Mucosa of gallbladder (tissue), 1 donor: ENCODE measurements around the gene APRT. TPM values are rescaled to one million over a fixed set of nuclear protein-coding genes. Genes with fewer than 3 reads are reported as not detected.

Experiments
- DNase-seq: peaks from one replicate; pipeline ENCODE4 v3.0.0-alpha.2; 2020; ENCODE audit warnings: low spot score
- total RNA-seq: library from RNA; stranded (reverse); gene quantifications from one replicate; pipeline ENCODE4 v1.2.1, GENCODE V29; 2021
- donor health status: DM: no; HTN: no; CAD: no.

Gene APRT
- total RNA-seq, 1 donor from 2014 or later, result 104 TPM

DNA sequence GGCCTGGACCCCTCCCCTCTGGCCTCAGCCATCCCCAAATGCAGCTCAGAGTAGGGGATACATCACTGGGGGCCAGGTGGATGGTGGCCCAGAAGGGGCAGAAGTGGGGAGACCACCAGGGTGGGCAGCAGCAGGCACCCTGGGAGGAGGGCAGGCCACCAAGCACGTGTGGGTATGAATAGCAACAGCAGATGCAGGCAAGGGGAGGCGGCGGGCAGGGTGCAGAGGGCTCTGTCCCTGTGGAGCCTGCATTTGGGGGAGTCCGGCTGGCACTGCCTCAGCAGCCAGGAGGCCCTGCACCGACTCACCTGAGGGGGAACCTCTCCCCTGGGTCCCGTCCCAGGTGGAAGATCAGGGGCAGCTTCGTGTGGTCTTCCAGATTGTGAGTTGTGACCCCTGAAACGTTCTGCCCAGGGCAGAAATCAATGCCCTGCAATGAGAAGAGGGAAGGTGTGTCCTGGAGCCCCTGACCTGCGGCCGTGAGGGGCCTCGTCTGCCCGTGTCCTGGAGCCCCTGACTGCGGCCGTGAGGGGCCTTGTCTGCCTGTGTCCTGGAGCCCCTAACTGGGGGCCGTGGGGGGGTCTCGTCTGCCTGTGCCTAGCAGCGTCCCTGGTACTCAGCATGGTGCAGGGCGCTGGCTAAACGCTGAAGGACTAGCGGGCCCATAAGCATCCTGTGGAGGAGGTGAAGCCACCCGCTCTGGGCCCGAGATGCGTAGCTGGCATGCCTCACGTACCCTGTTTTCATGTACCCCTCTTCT is 10.7 kb upstream of the APRT start:
- DNase-seq, result no peak

- no peak for DNase-seq
Observed at GRCh38 chr16:88821168-88821850, 9.6 kb upstream of the APRT start.

- DNase-seq, result no peak
Observed at GRCh38 chr16:88820385-88821025, 8.8 kb upstream of the APRT start.

DNA sequence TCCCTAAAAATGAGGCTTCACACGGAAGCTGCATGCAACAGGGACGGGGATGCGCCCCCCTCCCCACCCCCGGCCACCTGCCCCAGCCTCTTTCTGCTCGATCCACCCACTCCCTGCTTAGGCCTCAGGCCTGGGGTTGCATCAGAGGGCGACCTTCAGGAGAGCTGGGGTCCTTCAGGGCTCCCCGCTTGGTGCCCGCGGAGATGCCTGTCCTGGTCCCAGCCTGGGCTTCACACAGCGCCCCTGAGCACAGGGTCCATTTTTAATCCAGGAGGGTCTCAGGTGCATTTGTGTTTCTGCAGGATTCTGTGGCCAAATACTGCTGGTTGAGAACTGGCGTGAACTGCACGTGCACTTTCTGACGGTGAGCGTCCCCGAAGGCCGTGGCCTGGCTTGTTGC is 7.4 kb upstream of the APRT start:
- no peak for DNase-seq

DNA sequence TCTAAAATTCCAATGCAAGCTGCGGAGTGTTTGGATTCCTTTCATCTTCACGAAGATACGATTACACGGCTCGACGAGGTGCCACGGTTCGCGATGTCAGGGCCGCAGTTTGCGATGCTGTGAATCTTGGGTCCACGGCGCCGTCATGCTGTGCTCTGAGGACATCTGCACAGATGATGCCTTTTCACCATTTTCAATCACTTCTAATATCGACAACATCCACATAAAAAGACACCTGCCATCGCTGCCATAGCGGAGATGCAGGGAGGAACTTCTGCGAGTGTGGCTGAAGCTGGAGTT is 6.8 kb upstream of the APRT start:
- no peak for DNase-seq

GRCh38 chr16:88817785-88818574 is 6.3 kb upstream of the APRT start:
- DNase-seq, result no peak

DNA sequence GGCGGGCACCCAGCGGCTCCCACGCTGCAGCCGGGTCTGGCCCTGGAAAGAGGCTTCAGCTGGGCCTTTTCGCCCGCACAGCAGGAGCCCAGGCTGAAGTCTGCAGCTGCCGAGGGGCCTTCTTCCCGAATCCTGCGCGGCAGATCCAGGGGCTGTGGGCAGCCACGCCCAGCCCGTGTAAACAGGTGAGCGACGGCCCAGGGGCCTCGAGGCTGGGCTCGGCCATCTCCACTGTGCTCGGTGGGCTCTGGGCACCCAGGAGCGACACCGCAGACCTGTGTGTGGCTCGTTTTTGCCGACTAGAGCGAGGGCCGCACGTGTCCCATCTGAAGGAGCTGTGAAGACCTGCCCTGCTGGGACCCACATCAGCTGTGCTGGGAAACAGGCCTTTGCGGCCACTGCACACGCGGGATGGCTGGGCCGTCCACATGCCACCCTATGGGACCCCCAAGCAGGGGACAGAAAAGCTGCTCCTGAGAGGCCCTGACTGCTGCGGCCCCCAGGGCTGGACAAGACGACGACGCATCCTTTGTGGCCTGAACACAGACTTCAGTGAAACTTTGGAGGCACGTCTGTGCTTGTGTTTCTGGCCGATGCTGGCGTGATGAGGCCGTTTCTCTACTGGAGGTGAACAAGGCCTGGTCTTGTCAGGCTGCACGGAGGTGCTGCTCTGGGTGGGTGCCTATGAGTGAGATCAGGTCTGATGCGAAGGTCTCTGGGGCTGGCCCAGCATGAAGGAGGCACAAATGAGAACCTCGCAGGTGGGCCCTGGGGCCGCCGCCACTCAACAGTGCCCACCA is 5.2 kb upstream of the APRT start:
- no peak for DNase-seq

DNA sequence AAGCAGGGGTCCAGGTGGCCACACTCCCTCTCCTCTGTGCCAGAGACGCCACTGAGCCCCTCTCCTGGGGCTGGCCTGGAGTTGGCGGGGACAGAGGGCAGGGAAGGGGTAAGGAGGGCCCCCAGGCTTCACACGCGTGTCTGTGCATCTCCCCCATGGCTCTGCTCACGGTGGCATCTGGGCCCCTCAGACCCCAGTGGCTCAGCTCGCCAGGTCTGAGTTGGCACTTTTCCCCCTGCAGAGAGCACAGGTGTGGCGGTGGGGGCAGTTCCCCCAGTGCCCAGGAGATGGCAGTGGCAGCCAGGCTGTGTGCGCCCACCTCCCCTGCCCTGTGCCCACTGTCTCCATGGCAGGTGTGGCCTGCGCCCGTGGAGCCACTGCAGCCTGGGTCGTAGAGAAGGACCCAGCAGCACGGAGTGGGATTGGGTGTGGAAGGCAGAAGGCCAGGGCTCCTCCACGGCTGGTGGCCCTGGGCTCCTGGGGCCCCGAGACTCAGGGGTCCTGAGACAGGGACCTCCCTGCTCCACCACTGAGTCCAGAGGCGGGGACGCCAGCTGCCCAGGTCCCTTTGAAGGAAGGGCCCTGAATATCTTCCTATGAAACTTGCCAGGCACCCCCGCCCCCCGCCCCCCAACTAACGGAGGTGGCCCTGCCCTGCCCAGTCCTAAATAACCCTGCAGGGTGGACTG is 4.3 kb upstream of the APRT start:
- DNase-seq, result no peak

- no peak for DNase-seq
Observed at GRCh38 chr16:88815227-88815626, 3.5 kb upstream of the APRT start.

DNA sequence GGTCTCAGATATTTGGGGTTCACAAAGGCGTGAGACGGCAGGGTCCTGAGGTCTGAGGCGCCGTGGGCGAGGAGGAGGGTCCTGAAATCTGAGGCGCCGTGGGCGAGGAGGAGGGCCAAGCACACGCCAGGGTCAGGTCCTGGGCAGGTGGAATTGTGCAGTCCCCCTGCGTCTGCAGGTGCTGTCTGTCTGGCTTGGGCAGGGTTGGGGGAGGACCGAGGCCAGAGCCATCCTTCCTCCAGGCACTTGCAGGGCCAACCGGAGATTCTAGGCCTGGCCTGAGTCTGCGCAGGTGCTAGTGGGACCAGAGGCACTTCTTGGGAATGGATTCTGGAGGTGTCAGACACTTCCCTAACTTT is 2.4 kb upstream of the APRT start:
- DNase-seq, result no peak

GRCh38 chr16:88813269-88814143 is 1.8 kb upstream of the APRT start:
- DNase-seq, result no peak

GRCh38 chr16:88812513-88813268 is 963 bp upstream of the APRT start:
- DNase-seq, result no peak

DNA sequence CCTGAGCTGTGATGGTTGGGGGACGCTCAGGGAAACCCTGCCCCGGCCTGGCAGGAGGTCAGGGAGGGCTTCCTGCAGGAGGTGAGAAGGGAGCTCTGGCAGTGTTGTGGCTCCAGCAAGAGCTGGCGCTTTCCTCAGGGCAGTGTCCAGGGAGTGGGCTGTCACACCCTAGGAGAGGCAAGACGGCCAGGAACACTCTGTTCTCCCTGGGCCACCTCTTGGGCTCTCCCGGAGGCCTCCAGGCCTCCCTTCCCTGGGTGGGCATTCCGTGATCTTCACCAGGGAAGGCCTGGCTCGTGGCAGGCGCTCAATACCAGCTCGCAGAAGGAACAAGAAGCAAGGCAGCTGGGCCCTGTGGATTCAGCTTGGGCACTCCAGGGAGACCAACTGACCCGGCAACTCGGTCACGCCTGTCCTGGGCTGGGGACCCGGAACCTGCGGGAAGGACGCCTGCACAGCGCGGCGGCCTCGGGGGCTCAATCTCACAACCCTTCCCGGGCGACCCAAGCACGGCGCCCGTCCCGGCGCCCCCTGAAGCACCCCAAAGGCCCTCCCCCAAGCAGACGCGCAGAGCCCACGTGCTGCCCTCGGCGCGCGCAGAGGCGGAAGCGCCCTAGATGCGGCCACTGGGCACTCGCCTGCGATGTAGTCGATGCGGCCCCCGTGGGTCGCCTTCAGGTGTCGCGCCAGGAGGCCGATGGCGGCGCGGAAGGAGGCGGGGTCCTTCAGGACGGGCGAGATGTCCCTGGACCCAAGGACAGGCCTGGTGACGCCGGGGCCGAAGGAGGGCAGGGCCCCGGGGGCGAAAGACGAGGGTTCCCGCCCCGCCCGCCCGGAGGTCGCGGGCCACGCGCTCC is 588 bp downstream of the APRT start:
- peak; percentile 78 for DNase-seq

- no peak for DNase-seq
Observed at GRCh38 chr16:88810166-88810911, 1.4 kb downstream of the APRT start.

- no peak for DNase-seq
Observed at GRCh38 chr16:88809676-88810165, 2.0 kb downstream of the APRT start.

GRCh38 chr16:88809068-88809675 is 2.6 kb downstream of the APRT start:
- DNase-seq, result no peak
